HL-60 (cell line): ENCODE data around the gene PCSK2.

ENCODE experiments used
- CTCF ChIP-seq: IDR thresholded peaks from one replicate; pipeline ENCODE4 v1.5.1; 2011; ENCODE audit warnings: low read length, control low read depth, inconsistent platforms; ENCODE audit not compliant: insufficient read depth
- GABPA ChIP-seq: IDR thresholded peaks from 2 replicates; pipeline ENCODE4 v1.6.1; 2012; ENCODE audit warnings: low read depth
- POLR2AphosphoS5 ChIP-seq: IDR thresholded peaks from 2 replicates; pipeline ENCODE4 v1.6.1; 2012; ENCODE audit warnings: low read depth
- REST ChIP-seq: IDR thresholded peaks from 2 replicates; pipeline ENCODE4 v1.6.1; 2012; ENCODE audit warnings: low read depth; ENCODE audit not compliant: insufficient replicate concordance
- SPI1 ChIP-seq: IDR thresholded peaks from 2 replicates; pipeline ENCODE4 v1.6.1; 2012; ENCODE audit warnings: low read depth, mild to moderate bottlenecking, borderline replicate concordance

DNA sequence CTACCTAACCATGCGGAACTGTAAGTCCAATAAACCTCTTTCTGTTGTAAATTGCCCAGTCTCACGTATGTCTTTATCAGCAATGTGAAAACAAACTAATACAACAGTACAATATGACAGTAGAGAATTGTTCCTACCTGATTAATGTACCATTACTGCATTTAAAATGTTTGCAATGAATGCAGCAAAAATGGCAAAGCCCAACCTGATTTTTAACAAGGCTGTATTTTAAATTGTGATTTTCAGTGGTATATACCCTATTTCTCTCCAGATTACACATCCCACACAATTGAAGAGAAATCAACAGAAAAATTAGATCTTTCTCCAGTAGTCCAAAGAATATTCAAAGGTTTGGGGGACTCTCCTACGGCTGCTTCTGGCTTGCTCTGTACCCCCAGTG is 3.3 kb upstream of the PCSK2 start:
- no peak for TF ChIP-seq CTCF
- no peak for TF ChIP-seq POLR2AphosphoS5
- no peak for TF ChIP-seq REST
- TF ChIP-seq GABPA, result no peak
- no peak for TF ChIP-seq SPI1
